IPS-NIHi11 (cell line): ENCODE data around the gene MUC3A.
"Not testable (repeated sequence)": the region's sequence is repeated elsewhere in the genome, so short reads cannot be mapped to it uniquely, and the experiment has no call there.

Experiments
- DNase-seq: peaks from one replicate; pipeline ENCODE4 v3.0.0; 2012; ENCODE audit warnings: mixed read lengths, low spot score

Gene MUC3A, protein sequence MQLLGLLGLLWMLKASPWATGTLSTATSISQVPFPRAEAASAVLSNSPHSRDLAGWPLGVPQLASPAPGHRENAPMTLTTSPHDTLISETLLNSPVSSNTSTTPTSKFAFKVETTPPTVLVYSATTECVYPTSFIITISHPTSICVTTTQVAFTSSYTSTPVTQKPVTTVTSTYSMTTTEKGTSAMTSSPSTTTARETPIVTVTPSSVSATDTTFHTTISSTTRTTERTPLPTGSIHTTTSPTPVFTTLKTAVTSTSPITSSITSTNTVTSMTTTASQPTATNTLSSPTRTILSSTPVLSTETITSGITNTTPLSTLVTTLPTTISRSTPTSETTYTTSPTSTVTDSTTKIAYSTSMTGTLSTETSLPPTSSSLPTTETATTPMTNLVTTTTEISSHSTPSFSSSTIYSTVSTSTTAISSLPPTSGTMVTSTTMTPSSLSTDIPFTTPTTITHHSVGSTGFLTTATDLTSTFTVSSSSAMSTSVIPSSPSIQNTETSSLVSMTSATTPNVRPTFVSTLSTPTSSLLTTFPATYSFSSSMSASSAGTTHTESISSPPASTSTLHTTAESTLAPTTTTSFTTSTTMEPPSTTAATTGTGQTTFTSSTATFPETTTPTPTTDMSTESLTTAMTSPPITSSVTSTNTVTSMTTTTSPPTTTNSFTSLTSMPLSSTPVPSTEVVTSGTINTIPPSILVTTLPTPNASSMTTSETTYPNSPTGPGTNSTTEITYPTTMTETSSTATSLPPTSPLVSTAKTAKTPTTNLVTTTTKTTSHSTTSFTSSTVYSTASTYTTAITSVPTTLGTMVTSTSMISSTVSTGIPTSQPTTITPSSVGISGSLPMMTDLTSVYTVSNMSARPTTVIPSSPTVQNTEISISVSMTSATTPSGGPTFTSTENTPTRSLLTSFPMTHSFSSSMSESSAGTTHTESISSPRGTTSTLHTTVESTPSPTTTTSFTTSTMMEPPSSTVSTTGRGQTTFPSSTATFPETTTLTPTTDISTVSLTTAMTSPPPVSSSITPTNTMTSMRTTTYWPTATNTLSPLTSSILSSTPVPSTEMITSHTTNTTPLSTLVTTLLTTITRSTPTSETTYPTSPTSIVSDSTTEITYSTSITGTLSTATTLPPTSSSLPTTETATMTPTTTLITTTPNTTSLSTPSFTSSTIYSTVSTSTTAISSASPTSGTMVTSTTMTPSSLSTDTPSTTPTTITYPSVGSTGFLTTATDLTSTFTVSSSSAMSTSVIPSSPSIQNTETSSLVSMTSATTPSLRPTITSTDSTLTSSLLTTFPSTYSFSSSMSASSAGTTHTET (N-terminal part only)

DNA sequence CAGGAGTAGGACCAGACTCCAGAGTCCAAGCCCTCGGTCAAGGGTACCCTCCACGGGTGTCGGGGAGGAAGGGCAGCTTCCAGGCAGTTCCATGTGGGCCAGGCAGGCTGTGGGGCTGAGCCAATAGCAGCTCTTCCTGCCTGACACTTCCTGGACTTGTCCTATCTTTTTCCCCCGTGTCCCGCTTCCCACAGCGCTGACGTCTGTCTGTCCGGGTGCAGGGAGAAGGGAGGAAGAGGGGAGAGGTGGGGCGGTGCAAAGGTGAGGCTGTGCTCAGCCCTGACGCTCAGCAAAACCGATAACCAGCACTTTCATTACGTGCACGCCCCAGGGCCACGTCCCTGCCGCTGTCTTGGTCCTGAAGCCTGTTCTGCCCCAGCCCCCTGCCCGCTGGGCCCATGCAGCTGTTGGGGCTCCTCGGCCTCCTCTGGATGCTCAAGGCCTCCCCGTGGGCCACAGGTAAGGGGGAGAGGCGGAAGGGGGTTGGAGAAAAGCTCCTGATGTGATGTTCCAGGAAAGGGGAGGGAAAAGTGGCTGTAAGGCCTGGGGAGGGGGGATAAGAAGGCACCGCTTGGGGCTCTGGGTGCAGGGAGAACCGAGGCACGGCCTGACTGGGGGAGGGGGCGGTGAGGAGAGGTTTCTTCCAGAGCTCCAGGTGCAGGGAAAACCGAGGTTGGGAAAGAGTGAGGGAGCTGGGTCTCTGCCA, at the start of gene MUC3A:
MUC3A (plus strand) TSS at position 308 of the 706 bp plus-strand sequence; CDS start at position 399, 91 bp downstream.
- no peak for DNase-seq

DNA sequence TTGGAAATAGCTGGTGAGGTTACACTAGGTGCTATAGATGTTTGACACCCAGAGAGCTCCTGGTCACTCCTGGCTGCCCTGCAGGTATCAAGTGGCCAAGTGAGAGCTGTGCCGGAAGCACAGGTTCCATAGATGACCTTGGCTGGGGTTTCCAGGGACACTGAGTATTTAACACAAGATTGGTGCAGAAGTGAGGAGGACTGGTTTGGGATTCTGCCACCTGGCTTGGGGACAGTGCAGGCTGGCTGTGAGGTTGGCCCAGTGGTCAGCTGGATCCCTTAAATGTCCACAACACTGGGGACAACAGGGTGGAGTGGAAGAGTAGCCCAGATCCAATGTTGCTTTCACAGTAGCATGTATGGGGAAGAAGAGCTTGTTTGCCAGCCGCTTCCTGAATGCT, 48.4 kb upstream of the MUC3A start:
- DNase-seq: no peak

DNA sequence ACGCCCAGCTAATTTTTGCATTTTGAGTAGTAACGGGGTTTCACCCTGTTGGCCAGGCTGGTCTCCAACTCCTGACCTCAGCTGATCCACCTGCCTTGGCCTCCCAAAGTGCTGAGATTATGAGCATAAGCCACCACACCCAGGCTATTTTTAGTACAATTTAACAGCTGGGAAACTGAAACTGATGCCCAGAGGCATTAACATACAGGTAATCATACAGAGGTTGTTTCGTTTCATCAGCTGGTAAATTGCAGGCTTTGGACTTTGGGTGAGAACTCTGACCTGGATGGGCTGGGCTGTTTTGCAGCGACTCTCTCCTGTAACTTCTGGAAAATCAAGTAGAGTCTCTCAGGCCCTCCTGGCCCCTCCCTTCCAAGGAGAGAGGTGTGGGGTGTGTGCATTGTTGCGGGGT, 47.4 kb upstream of the MUC3A start:
- DNase-seq: no peak

DNA sequence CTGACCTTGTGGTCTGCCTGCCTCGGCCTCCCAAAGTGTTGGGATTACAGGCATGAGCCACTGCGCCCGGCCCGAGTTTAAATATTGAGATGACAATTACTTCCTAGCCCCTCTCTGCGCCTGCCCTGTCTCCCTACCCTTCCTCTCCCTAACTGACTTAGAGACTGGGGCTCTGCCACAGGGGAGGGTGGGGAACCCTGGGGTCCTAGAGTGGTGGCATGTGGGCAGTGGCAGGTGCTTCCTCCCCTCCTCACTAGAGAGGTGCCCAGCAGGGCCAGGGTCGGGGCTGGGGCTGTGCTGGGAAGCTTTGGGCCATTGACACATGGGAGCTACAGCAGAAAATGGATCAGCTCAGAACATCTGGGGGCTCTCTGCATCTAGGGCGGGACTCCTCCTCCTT, 46.7 kb upstream of the MUC3A start:
- no peak for DNase-seq

DNA sequence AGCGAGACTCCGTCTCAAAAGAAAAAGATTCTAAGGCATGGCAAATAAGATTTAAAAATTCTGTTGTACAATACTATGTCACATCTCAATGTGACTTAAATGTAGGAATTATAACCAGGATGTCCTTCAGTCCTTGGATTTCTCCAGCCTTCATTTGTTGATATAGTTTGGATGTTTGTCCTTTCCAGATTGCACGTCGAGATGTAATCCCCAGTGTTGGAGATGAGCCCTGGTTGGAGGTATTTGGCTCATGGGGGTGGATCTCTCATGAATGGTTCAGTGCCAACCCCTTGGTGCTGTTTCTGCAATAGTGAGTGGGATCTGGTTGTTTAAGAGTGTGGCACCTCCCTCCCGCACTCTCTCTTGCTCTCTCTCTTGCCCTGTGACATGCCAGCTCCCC, 40.8 kb upstream of the MUC3A start:
- no peak for DNase-seq

DNA sequence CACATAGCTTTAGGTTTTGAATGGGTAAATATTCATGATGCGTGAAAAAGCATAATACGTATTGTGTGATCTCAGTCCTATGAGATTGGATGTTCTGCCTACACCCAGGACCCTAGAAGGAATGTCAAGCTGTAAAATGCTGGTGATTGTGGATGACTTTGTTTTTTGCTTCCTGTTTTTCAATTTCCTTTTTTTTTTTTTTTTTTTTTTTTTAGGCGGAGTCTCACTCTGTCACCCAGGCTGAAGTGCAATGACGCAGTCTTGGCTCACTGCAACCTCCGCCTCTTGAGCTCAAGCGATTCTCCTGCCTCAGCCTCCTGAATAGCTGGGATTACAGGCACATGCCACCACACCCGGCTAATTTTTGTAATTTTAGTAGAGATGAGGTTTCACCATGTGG, 38.9 kb upstream of the MUC3A start:
- not testable (repeated sequence) for DNase-seq

DNA sequence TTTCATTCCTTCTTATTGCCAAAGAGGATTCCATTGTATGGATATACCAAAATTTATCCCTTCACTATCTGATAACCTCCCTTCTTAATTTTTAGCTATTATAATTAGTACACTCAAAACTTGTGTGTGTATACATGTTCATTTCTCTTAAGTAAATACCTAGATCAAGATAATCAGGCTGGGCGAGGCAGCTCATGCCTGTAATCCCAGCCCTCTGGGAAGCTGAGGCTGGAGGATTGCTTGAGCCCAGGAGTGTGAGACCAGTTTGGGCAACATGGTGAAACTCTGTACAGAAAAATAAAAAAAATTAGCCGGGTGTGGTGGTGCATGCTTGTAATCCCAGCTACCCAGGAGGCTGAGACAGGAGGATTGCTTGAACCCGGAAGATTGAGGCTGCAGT, 37.9 kb upstream of the MUC3A start:
- DNase-seq: no peak

DNA sequence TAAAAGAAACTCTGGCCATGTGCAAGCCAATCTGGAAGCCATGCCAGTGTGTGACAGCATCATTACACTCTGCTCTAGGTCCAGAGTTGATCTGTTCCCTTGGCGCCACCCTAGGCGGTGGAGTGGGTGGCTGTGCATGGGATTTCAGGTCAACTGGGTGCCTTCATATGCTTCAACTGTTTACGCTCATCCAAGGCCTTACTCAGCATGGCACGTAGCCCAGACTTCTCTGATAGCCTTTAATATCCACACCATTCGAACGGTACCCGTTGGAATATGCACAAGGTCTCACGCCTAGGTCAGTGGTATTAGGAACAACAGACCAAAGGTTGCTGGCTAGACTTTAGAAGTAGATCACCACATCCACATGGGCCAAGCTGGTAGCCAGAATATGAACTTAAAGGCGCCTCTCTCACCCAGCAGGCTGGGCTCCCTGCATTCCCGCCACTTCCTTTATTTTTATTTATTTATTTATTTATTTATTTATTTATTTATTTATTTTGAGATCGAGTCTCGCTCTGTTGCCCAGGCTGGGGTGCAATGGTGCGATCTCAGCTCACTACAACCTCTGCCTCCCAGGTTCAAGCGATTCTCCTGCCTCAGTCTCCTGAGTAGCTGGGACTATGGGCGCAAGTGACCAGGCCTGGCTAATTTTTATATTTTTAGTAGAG, 35.0 kb upstream of the MUC3A start:
- DNase-seq: no peak

DNA sequence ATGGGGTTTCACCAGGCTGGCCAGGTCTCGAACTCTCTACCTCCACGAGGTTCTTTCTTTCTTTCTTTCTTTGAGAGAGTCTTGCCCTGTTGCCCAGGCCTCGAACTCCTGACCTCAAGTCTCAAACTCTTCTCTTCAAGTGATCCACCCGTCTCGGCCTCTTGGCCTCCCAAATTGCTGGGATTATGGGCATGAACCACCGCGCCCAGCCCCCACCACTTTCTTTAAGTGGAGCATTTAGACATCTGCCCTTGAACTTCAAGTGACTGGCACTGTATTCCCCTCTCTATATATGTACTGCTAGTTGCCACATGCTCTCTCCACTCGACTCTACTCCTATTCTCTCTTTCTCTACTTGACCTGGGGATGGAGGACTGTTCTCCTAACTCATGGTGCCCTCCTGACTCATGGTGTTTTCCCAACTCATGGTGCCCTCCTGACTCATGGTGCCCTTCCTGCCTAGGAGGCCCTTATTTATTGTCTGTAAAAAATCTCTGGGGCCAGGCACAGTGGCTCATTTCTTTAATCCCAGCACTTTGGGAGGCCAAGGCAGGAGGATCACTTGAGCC, 34.4 kb upstream of the MUC3A start:
- no peak for DNase-seq

DNA sequence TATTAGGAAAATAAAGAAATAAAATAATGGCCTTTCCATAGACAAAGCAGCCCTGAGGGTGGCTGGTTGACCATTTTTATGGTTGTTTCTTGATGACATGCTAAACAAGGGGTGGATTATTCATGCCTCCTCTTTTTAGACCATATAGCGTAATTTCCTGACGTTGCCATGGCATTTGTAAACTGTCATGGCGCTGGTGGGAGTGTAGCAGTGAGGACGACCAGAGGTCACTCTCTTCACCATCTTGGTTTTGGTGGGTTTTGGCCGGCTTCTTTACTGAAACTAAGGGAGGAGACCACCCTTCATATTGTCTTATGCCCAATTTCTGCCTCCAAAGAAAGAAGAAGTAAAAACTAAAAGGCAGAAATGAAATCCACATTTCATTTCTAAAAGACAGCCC, 30.0 kb upstream of the MUC3A start:
- DNase-seq: not testable (repeated sequence)

DNA sequence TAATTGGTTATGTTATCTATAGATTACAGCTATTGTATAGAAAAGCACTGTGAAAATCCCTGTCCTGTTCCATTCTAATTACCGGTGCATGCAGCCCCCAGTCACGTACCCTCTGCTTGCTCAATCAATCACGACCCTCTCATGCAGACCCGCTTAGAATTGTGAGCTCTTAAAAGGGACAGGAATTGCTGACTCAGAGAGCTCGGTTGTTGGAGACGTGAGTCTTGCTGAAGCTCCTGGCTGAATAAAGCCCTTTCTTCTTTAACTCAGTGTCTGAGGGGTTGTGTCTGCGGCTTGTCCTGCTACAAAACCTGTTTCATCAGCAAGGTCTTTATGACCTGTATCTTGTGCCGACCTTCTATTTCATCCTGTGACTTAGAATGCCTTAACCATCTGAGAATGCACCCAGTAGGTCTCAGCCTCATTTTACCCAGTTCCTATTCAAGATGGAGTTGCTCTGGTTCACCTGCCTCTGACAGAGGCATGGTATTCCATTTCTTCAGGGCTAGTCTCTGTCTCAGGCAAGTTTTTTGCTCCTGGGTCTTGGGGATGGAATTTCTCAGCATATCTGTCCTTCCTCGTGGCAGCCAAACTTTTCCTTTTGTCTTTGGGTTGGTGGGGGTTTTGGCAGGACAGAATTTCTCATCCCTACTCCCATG, 29.4 kb upstream of the MUC3A start:
- DNase-seq: not testable (repeated sequence)

DNA sequence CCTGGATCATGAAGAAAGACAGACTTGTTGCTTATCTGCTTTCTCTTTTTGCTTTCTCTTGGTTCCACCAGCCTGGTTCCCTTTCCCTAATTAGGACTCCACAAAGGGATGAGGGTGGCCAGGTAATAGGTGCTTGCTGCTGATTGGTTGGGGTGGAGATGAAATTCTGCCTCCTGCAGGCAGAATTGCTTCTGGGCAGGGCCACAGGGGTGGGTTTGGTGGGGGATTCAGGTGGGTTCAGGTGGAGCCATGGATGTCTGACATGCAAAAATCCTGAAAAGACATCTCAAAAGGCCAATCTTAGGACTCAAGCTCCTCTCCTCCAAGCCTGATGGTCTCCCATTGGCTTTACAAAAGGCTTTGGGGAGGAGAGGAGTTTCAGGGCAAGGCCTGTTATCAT, 28.3 kb upstream of the MUC3A start:
- DNase-seq: no peak

DNA sequence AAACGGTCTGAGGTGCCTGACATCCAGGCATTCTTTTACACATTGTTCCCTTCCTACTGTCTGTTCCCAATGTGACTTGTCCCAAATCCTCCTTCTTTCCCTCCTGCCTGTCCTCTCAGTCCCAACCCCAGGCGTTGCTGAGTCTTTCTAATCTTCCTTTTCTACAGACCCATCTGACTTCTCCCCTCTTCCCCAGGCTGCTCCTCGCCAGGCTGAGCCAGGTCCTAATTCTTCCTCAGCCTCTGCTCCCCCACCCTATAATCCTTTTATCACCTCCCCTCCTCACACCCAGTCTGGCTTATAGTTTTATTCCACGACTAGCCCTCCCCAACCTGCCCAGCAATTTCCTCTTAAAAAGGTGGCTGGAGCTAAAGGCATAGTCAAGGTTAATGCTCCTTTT, 25.7 kb upstream of the MUC3A start:
- DNase-seq: not testable (repeated sequence)

DNA sequence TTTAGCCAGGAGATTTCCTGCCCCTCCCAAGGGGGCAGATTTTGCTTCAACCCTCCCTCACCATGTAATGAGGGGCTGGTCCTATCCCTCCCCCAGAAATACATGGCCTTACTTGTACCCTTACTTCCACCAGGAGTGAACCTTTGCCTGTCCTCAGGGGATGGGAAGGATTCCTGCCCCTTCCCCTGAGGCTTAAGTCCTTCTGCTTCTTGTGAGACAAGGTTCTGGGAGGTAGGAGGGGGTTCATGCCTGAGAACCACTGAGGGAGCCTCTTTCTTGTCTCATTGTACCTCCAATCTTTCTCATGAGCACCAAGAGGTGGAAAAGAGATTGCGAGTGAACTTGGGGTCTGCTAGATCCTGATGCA, 19.5 kb upstream of the MUC3A start:
- no peak for DNase-seq

DNA sequence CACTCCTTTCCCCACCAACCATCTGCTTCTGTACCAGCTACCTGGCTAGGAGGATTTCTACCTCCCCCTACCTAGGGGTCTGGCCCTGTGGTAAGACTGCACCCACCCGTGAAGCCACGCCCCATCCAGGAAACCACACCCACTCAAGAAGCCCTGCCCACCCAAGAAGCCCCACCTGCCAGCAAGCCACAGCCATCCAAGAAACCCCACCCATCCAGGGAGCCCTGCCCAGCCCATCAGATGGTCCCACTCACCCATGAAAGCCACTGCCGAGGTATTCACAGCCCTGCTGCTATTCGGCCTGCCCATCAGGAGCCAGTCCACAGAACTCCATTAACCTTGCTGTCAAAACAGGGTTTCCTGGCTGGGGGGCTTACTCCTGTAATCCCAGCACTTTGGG, 15.6 kb upstream of the MUC3A start:
- DNase-seq: no peak

DNA sequence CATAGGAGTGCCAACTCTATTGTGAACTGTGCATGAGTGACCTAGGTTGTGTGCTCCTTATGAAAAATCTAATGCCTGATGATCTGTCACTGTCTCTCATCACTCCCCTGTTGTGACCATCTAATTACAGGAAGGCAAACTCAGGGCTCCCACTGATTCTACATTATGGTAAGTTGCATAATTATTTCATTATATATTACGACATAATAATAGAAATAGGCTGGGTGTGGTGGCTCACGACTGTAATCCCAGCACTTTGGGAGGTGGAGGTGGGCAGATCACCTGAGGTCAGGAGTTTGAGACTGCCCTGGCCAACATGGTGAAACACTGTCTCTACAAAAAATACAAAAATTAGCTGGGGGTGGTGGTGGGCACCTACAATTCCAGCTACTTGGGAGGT, 14.0 kb upstream of the MUC3A start:
- DNase-seq: not testable (repeated sequence)

DNA sequence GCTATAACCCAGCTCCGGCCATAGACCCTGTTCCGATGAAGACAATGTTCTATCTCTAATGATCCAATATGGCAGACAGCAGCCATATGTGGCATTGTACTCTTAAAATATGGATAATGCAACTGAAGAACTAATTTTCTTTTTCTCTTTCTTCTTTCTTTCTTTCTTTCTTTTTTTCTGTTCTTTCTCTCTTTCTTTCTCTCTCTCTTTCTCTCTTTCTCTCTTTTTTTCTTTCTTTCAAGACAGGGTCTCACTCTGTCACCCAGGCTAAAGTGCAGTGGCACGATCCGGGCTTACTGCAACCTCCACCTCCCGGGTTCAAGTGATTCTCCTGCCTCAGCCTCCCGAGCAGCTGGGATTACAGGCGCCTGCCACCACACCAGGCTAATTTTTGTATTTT, 13.2 kb upstream of the MUC3A start:
- DNase-seq: not testable (repeated sequence)

DNA sequence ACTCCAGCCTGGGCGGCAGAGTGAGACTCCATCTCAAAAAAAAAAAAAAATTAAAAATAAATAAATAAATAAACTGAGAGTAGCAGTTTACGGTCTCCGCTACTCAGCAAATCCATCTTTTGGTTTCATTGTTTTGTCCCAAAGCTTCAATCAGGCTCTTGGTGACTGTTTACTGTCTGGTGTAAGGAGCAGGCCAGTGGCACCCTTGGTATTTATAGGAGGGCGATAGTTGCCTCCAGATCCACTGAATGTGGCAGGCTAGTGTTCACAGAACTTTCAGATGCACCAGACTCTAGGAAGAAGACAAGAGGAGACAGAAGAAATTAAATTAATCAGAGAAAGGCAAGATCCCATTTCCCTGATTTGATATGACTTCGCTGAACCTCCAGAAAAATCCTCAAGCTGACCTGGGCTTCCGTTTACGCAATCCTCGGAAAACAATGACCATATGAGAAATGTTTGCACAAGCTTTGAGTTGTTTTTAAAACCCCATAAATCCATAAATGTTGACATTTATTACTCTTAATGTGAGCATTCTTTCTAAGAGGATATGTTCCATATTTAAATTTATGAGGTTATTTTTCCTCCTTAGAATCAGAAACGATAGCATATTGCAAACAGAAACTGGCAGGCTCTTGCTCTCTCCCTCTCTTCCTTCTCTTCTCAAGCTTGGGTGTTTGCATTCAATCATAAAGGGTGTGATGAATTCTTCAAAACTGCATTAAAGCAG, 7.1 kb upstream of the MUC3A start:
- DNase-seq: no peak

DNA sequence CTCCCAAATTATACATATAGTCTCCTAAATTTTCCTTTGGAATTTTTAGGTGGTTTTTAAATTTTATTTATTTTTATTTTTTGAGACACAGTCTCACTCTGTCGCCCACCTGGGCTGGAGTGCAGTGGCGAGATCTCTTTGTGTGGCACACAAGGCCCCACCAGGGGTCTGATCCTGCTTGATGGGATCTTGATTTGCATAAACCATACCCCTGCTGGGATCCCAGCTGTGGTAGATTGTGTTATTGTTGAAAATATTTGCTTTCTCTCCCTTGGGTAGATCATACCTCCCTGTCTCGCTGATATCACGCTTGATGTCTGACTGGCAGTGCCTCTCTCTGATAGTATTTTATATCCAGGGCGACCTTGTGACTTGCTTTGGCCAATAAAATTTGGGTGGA, 5.6 kb upstream of the MUC3A start:
- no peak for DNase-seq

DNA sequence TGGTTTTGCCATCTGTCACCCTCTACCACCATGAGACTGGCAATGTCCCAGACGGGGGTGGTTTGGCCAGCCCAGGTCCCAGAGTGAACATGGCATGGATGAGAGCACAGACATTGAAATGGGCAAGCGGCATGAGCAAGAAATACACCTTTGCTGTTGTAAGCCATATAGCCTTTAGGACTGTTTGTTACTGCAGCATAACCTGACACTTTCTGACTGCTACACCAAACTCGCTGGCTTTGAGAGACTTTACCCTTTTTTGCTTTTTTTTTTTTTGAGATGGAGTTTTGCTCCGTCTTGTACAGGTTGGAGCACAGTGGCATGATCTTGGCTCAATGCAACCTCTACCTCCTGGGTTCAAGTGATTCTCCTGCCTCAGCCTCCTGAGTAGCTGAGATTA, 5.2 kb upstream of the MUC3A start:
- DNase-seq: no peak
